Measurements from ENCODE around the gene PCDHGC5.

The PCDHGC5 gene

GRCh38 chr5:141510850-141511601 lies 22.1 kb downstream of the PCDHGC5 start:
- Histone ChIP-seq H3K4me1 (ENCODE audit: insufficient read depth, poor library complexity, severe bottlenecking) (peaks cover 47% of the 10 kb centered on the region), H3K27ac (ENCODE audit: poor library complexity, severe bottlenecking) (no peak overlapping the region)
- no peak for ATAC-seq (ENCODE audit: low read depth)

GRCh38 chr5:141511771-141512325 lies 23.0 kb downstream of the PCDHGC5 start:
- Histone ChIP-seq H3K4me3 (ENCODE audit: severe bottlenecking) (no peak overlapping the region), H3K27ac (ENCODE audit: poor library complexity, severe bottlenecking) (no peak overlapping the region), H3K9me3 (ENCODE audit: severe bottlenecking) (no peaks in the 10 kb centered on the region), H3K4me1 (ENCODE audit: insufficient read depth, poor library complexity, severe bottlenecking) (peaks cover 47% of the 10 kb centered on the region), H3K27me3 (ENCODE audit: insufficient read depth, poor library complexity, severe bottlenecking) (no peaks in the 10 kb centered on the region), H3K36me3 (ENCODE audit: low read depth) (peaks cover 28% of the 10 kb centered on the region)
- no peak for TF ChIP-seq CTCF (IDR thresholded peaks at IDR 0.05; ENCODE audit: poor library complexity, severe bottlenecking)
- DNase-seq (ENCODE audit: low spot score) (no peak), ATAC-seq (ENCODE audit: low read depth) (no peak)

More at GRCh38 chr5:141510850-141511601, 22.1 kb downstream of the PCDHGC5 start:
- H3K36me3 ChIP-seq (ENCODE audit: low read depth) = peaks cover 20% of the 10 kb centered on the region
- H3K4me3 ChIP-seq (ENCODE audit: severe bottlenecking) = no peak overlapping the region
- TF ChIP-seq CTCF (IDR thresholded peaks at IDR 0.05; ENCODE audit: poor library complexity, severe bottlenecking) = no peak
- H3K27me3 ChIP-seq (ENCODE audit: insufficient read depth, poor library complexity, severe bottlenecking) = no peaks in the 10 kb centered on the region
- no peak for DNase-seq (ENCODE audit: low spot score)
- H3K9me3 ChIP-seq (ENCODE audit: severe bottlenecking) = no peaks in the 10 kb centered on the region

GRCh38 chr5:141512390-141512910 lies 23.6 kb downstream of the PCDHGC5 start:
- DNase-seq (ENCODE audit: low spot score) = no peak
- Histone ChIP-seq H3K4me1 (ENCODE audit: insufficient read depth, poor library complexity, severe bottlenecking) (peaks cover 47% of the 10 kb centered on the region), H3K9me3 (ENCODE audit: severe bottlenecking) (no peaks in the 10 kb centered on the region), H3K4me3 (ENCODE audit: severe bottlenecking) (no peak overlapping the region), H3K27ac (ENCODE audit: poor library complexity, severe bottlenecking) (peak overlapping the region; percentile 95), H3K27me3 (ENCODE audit: insufficient read depth, poor library complexity, severe bottlenecking) (no peaks in the 10 kb centered on the region), H3K36me3 (ENCODE audit: low read depth) (peaks cover 34% of the 10 kb centered on the region)
- ATAC-seq (ENCODE audit: low read depth) = no peak
- peak; percentile 84 for TF ChIP-seq CTCF (IDR thresholded peaks at IDR 0.05; ENCODE audit: poor library complexity, severe bottlenecking)

GRCh38 chr5:141512911-141513626 lies 24.2 kb downstream of the PCDHGC5 start:
- ATAC-seq (ENCODE audit: low read depth) (no peak), DNase-seq (ENCODE audit: low spot score) (no peak)
- H3K4me1 ChIP-seq (ENCODE audit: insufficient read depth, poor library complexity, severe bottlenecking) = peaks cover 45% of the 10 kb centered on the region
- H3K27me3 ChIP-seq (ENCODE audit: insufficient read depth, poor library complexity, severe bottlenecking) = no peaks in the 10 kb centered on the region
- TF ChIP-seq CTCF (IDR thresholded peaks at IDR 0.05; ENCODE audit: poor library complexity, severe bottlenecking) = no peak
- peaks cover 40% of the 10 kb centered on the region for H3K36me3 ChIP-seq (ENCODE audit: low read depth)
- H3K4me3 ChIP-seq (ENCODE audit: severe bottlenecking) = no peak overlapping the region
- H3K27ac ChIP-seq (ENCODE audit: poor library complexity, severe bottlenecking) = peak overlapping the region; percentile 95
- H3K9me3 ChIP-seq (ENCODE audit: severe bottlenecking) = no peaks in the 10 kb centered on the region

Data from RWPE2 (cell line).